Neural cell (in vitro differentiated cells): ENCODE data around the gene ARID1B. TPM values are rescaled to one million over a fixed set of nuclear protein-coding genes. Genes with fewer than 3 reads are reported as not detected.

Experiments
- H2AFZ ChIP-seq: fragments of 200-600, 300-800 bp; sonication (generic), shearing (Covaris generic); 2 replicates; pipeline ENCODE4 v1.6.0; 2014; ENCODE audit warnings: low read depth, mild to moderate bottlenecking, antibody characterized with exemption, low read length, moderate library complexity
- H3F3A ChIP-seq: fragments of 200-600 bp; shearing (Covaris generic); 2 replicates; pipeline ENCODE4 v1.6.1; 2016; ENCODE audit warnings: mild to moderate bottlenecking, moderate library complexity, mixed read lengths, antibody characterized with exemption, low read length; ENCODE audit not compliant: insufficient read depth, poor library complexity, severe bottlenecking
- H3K27ac ChIP-seq: fragments of 200-600, 300-800 bp; sonication (generic), shearing (Covaris generic); 2 replicates; pipeline ENCODE4 v1.5.1; 2014; ENCODE audit warnings: mild to moderate bottlenecking, low read length, moderate library complexity
- H3K27me3 ChIP-seq: fragments of 300-800, 200-600 bp; sonication (generic), shearing (Covaris generic); 2 replicates; pipeline ENCODE4 v1.6.0; 2014; ENCODE audit warnings: mild to moderate bottlenecking, low read depth, low read length, moderate library complexity; ENCODE audit not compliant: insufficient read depth
- H3K36me3 ChIP-seq: fragments of 300-800, 200-600 bp; sonication (generic), shearing (Covaris generic); 2 replicates; pipeline ENCODE4 v1.5.1; 2014; ENCODE audit warnings: mild to moderate bottlenecking, antibody characterized with exemption, low read length, moderate library complexity; ENCODE audit not compliant: insufficient read depth
- H3K4me2 ChIP-seq: fragments of 300-800, 200-600 bp; sonication (generic), shearing (Covaris generic); 2 replicates; pipeline ENCODE4 v1.6.0; 2014; ENCODE audit warnings: mild to moderate bottlenecking, low read length
- H3K4me3 ChIP-seq: fragments of 300-800, 200-600 bp; sonication (generic), shearing (Covaris generic); 2 replicates; pipeline ENCODE4 v1.5.1; 2014; ENCODE audit warnings: mild to moderate bottlenecking, low read length, moderate library complexity
- H3K79me2 ChIP-seq: fragments of 200-600 bp; shearing (Covaris generic); replicated peaks from 2 replicates; pipeline ENCODE4 v1.6.0; 2014; ENCODE audit warnings: mild to moderate bottlenecking, low read length, moderate library complexity; ENCODE audit not compliant: insufficient read depth
- H3K9ac ChIP-seq: fragments of 300-800, 200-600 bp; sonication (generic), shearing (Covaris generic); 2 replicates; pipeline ENCODE4 v1.6.1; 2016; ENCODE audit warnings: mild to moderate bottlenecking, low read length, mixed read lengths
- H3K9me2 ChIP-seq: fragments of 200-600 bp; shearing (Covaris generic); 2 replicates; pipeline ENCODE4 v1.6.1; 2016; ENCODE audit warnings: mild to moderate bottlenecking, low read length, mixed read lengths; ENCODE audit not compliant: insufficient read depth
- H3K9me3 ChIP-seq: fragments of 200-600, 300-800 bp; sonication (generic), shearing (Covaris generic); 2 replicates; pipeline ENCODE4 v1.6.1; 2016; ENCODE audit warnings: mild to moderate bottlenecking, mixed run types, low read length, moderate library complexity, mixed read lengths
- H4K20me1 ChIP-seq: fragments of 200-600 bp; shearing (Covaris generic); 2 replicates; pipeline ENCODE4 v1.6.1; 2016; ENCODE audit warnings: mild to moderate bottlenecking, mixed run types; ENCODE audit not compliant: insufficient read depth
- EP300 ChIP-seq: fragments of 450-650 bp; conservative IDR thresholded peaks from 2 replicates; pipeline ENCODE4 v1.6.1; 2014; ENCODE audit warnings: antibody characterized with exemption, mild to moderate bottlenecking, moderate library complexity; ENCODE audit not compliant: poor library complexity, severe bottlenecking
- EZH2 ChIP-seq: fragments of 200-600, 300-800 bp; shearing (Covaris generic), sonication (generic); IDR thresholded peaks from 2 replicates; pipeline ENCODE4 v1.6.1; 2014; ENCODE audit warnings: antibody characterized with exemption, low read length, borderline replicate concordance, mild to moderate bottlenecking; ENCODE audit not compliant: insufficient read depth, poor library complexity, severe bottlenecking
- MXI1 ChIP-seq: fragments of 450-650 bp; conservative IDR thresholded peaks from 2 replicates; pipeline ENCODE4 v1.6.1; 2014; ENCODE audit warnings: antibody characterized with exemption, mild to moderate bottlenecking; ENCODE audit not compliant: poor library complexity, severe bottlenecking
- POLR2AphosphoS5 ChIP-seq: IDR thresholded peaks from 2 replicates; pipeline ENCODE4 v1.6.1; 2012
- RAD21 ChIP-seq: fragments of 450-650 bp; conservative IDR thresholded peaks from 2 replicates; pipeline ENCODE4 v1.6.1; 2014; ENCODE audit warnings: antibody characterized with exemption, mild to moderate bottlenecking, moderate library complexity
- SMC3 ChIP-seq: fragments of 450-650 bp; conservative IDR thresholded peaks from 2 replicates; pipeline ENCODE4 v1.6.1; 2014; ENCODE audit warnings: antibody characterized with exemption, mild to moderate bottlenecking, moderate library complexity; ENCODE audit not compliant: poor library complexity
- TAF1 ChIP-seq: IDR thresholded peaks from 2 replicates; pipeline ENCODE4 v1.6.1; 2012; ENCODE audit warnings: low read depth
- polyA plus RNA-seq: library from polyadenylated mRNA; depleted of rRNA; stranded (reverse); fragments of >200 nt; gene quantifications from 2 replicates; pipeline ENCODE4 v1.2.3, GENCODE V29; 2014
- TF ChIP-seq, protein P1 (sequence below): fragments of 450-650 bp; IDR thresholded peaks from 2 replicates; pipeline ENCODE4 v1.5.1; 2014; ENCODE audit warnings: antibody characterized with exemption, mild to moderate bottlenecking, moderate library complexity; ENCODE audit not compliant: poor library complexity, severe bottlenecking
- TF ChIP-seq, protein P2 (sequence below): IDR thresholded peaks from 2 replicates; pipeline ENCODE4 v1.6.1; 2012; ENCODE audit warnings: borderline replicate concordance

Gene ARID1B
- polyA plus RNA-seq, 1 donor from 2014 or later: 35.0 TPM

DNA sequence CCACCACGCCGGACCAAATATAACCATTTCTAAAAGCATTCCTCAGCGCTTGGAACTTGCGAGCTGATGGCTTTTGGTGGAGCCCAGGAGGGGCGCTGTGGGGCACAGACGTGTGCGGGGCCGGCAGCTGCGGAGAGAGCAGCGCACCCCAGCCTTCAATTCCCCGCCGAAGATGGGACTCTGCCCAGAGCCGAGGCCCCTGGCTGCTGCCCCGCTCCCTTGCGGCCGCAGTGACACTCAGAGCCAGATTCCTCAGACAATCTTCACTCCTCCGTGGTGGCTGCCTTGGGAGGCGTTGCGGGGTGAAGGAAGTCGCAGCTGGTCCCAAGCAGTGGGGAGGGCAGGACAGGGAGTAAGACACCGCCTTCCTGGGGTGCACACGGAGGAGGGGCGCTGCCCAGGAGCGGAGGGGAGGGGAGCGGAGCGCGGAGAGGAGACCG is 458.4 kb downstream of the ARID1B start:
- TF ChIP-seq EP300 (no peak), RAD21 (peak; percentile 49), EZH2 (peak; percentile 43), SMC3 (peak; percentile 30)
- TF ChIP-seq, protein P1, sequence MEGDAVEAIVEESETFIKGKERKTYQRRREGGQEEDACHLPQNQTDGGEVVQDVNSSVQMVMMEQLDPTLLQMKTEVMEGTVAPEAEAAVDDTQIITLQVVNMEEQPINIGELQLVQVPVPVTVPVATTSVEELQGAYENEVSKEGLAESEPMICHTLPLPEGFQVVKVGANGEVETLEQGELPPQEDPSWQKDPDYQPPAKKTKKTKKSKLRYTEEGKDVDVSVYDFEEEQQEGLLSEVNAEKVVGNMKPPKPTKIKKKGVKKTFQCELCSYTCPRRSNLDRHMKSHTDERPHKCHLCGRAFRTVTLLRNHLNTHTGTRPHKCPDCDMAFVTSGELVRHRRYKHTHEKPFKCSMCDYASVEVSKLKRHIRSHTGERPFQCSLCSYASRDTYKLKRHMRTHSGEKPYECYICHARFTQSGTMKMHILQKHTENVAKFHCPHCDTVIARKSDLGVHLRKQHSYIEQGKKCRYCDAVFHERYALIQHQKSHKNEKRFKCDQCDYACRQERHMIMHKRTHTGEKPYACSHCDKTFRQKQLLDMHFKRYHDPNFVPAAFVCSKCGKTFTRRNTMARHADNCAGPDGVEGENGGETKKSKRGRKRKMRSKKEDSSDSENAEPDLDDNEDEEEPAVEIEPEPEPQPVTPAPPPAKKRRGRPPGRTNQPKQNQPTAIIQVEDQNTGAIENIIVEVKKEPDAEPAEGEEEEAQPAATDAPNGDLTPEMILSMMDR: peak; percentile 73
- H3K9me3 ChIP-seq: no peaks in the 10 kb centered on the region
- H3K4me3 ChIP-seq: peak overlapping the region; percentile 63
- H2AFZ ChIP-seq: no peak overlapping the region
- peak overlapping the region; percentile 36 for H3K9ac ChIP-seq
- no peaks in the 10 kb centered on the region for H3K9me2 ChIP-seq
- H3K36me3 ChIP-seq: no peaks in the 10 kb centered on the region
- H3K27me3 ChIP-seq: peaks cover 41% of the 10 kb centered on the region
- no peaks in the 10 kb centered on the region for H3F3A ChIP-seq
- H3K27ac ChIP-seq: no peak overlapping the region
- H4K20me1 ChIP-seq: no peaks in the 10 kb centered on the region
- no peaks in the 10 kb centered on the region for H3K79me2 ChIP-seq
- H3K4me2 ChIP-seq: no peak overlapping the region

DNA sequence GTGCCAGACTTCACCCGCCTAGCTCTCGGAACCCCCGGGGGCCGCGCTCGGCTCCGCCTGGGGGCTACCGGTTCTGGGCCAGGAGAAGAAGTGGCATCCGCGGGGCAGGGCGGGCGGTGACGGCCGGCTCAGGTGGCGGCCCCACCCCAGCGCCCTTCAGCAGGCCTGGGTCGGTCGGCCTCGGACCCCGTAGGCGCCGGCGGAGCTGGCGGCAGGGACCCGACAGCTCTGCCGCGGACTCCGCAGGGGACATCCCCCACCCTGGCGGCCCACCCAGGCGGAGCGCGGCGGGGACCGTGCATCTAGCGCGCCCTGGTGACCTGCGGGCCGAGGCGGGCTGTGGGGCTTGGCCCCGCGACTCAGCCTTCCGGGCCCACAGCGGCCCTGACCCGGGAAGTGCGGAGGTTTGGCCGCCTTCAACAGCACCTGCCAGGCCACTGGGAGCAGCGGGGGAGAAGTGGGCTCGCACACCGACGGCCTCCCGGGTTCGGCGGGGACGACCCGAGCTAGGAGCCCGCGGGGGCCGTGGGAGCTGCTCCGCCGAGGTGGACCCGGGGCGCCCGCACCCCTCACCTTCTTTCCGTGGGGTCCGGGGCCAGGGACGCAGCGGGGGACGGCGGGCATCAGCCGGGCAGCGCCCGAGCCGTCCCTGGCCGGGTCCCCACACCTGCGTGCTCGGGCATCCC is 459.0 kb downstream of the ARID1B start:
- TF ChIP-seq RAD21: no peak
- TF ChIP-seq, protein P2, sequence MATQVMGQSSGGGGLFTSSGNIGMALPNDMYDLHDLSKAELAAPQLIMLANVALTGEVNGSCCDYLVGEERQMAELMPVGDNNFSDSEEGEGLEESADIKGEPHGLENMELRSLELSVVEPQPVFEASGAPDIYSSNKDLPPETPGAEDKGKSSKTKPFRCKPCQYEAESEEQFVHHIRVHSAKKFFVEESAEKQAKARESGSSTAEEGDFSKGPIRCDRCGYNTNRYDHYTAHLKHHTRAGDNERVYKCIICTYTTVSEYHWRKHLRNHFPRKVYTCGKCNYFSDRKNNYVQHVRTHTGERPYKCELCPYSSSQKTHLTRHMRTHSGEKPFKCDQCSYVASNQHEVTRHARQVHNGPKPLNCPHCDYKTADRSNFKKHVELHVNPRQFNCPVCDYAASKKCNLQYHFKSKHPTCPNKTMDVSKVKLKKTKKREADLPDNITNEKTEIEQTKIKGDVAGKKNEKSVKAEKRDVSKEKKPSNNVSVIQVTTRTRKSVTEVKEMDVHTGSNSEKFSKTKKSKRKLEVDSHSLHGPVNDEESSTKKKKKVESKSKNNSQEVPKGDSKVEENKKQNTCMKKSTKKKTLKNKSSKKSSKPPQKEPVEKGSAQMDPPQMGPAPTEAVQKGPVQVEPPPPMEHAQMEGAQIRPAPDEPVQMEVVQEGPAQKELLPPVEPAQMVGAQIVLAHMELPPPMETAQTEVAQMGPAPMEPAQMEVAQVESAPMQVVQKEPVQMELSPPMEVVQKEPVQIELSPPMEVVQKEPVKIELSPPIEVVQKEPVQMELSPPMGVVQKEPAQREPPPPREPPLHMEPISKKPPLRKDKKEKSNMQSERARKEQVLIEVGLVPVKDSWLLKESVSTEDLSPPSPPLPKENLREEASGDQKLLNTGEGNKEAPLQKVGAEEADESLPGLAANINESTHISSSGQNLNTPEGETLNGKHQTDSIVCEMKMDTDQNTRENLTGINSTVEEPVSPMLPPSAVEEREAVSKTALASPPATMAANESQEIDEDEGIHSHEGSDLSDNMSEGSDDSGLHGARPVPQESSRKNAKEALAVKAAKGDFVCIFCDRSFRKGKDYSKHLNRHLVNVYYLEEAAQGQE: no peak
- Histone ChIP-seq H3K36me3 (no peaks in the 10 kb centered on the region), H3K27me3 (peaks cover 41% of the 10 kb centered on the region), H3K9ac (peak overlapping the region; percentile 36), H3K9me2 (no peaks in the 10 kb centered on the region), H2AFZ (no peak overlapping the region), H3K9me3 (peaks cover 2% of the 10 kb centered on the region), H4K20me1 (no peaks in the 10 kb centered on the region), H3K79me2 (no peaks in the 10 kb centered on the region), H3K4me3 (peak overlapping the region; percentile 63), H3F3A (no peaks in the 10 kb centered on the region), H3K27ac (no peak overlapping the region), H3K4me2 (no peak overlapping the region)

DNA sequence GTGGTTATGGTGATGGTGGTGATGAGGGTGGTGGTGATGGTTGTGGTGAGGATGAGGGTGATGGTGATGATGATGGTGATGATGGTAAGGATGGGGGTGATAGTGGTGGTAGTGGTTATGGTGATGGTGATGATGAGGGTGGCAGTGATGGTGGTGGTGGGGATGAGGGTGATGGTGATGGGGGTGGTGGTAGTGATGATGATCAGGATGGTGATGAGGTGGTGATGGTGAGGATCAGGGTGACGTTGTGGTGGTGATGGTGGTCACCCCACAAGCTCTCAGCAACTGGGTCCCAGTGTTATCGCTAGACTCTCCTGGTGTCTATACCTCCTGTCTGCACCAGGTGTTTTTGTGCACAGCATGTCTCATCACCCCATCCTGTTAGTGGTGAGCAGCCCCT is 461.2 kb downstream of the ARID1B start:
- no peak overlapping the region for H3K27ac ChIP-seq
- H2AFZ ChIP-seq: no peak overlapping the region
- H3K9me3 ChIP-seq: peaks cover 3% of the 10 kb centered on the region
- no peaks in the 10 kb centered on the region for H3F3A ChIP-seq
- no peaks in the 10 kb centered on the region for H4K20me1 ChIP-seq
- H3K79me2 ChIP-seq: no peaks in the 10 kb centered on the region
- H3K36me3 ChIP-seq: no peaks in the 10 kb centered on the region
- no peak overlapping the region for H3K9ac ChIP-seq
- TF ChIP-seq, protein P1: no peak
- TF ChIP-seq POLR2AphosphoS5 (no peak), MXI1 (no peak), TAF1 (no peak), RAD21 (no peak)
- TF ChIP-seq, protein P2: no peak
- no peak overlapping the region for H3K4me3 ChIP-seq
- H3K9me2 ChIP-seq: no peaks in the 10 kb centered on the region
- no peak overlapping the region for H3K4me2 ChIP-seq
- peaks cover 41% of the 10 kb centered on the region for H3K27me3 ChIP-seq
